Raji (cell line): ENCODE results near the gene ALKBH4.
A peak's percentile ranks its signal among the peaks of the same experiment; 100 is the strongest.

Source experiments
- POLR2A ChIP-seq: IDR thresholded peaks from 2 replicates; pipeline ENCODE4 v1.6.1; 2011; ENCODE audit warnings: low read depth, low read length, control low read depth; ENCODE audit not compliant: insufficient read depth

The ALKBH4 gene

DNA sequence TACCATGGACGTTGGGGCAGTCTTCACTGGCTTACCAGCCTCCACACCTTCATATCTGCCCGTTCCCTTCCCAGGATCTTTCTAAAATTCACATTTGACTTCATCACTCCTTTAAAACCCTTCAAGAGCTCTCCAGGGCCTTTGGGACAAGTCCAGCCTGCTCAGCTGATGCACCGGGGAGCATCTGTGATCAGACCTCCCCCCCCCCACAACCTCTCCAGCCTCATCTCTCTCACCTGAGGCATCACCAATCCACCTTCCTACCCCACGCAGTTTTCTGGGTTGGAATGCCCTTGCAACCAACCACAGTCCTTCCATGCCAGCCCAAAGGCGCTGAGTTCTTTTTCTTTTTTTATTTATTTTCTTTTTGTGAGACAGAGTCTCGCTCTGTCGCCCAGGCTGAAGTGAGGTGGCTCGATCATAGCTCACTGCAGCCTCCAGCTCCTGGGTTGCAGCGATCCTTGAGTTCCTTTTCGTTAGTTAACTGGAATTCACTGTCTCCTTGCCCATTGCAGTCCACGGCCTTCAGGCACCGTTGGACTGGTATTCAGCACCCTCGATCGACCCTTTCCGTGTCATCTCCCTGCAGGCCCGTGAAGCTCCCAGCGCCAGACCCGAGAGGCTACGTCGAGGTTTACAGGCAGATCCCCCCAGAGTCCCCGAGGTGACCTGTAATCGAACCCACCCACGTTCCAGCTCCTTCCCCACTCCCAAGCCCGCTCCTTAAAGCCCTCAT lies 654 bp downstream of the ALKBH4 start:
- TF ChIP-seq POLR2A, result no peak

- TF ChIP-seq POLR2A, result no peak
Measured at GRCh38 chr7:102460467-102460866, 4.2 kb downstream of the ALKBH4 start.

DNA sequence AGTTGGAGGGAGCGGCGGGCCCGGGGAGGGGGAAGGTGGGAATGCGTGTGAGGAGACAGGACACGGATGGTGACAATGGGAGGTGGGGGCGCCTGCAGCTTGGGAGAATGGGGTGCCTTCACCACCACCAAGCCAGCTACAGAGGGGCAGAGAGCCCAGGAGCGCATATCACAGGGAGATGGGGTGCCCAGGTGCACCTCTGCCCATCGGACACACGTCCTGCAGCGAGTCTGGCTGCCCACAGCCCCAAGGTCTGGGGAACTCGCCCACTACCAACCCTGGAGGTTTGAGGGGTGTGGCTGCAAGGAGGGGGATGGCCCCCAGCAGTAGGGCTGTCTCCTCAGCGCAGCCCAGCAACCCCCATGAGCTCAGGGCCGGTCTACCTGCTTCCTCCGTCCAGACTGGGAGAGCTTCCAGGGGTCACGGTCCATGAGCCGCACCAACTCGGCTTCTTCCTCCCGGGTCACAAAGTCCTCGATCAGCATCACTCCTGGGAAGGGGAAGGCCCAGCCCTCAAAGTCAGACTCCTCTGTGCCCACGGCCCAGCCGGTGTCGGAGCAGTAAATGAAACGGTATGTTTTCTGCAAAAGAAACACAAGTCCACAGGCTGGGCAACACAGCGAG lies 5.3 kb downstream of the ALKBH4 start:
- TF ChIP-seq POLR2A, result no peak

DNA sequence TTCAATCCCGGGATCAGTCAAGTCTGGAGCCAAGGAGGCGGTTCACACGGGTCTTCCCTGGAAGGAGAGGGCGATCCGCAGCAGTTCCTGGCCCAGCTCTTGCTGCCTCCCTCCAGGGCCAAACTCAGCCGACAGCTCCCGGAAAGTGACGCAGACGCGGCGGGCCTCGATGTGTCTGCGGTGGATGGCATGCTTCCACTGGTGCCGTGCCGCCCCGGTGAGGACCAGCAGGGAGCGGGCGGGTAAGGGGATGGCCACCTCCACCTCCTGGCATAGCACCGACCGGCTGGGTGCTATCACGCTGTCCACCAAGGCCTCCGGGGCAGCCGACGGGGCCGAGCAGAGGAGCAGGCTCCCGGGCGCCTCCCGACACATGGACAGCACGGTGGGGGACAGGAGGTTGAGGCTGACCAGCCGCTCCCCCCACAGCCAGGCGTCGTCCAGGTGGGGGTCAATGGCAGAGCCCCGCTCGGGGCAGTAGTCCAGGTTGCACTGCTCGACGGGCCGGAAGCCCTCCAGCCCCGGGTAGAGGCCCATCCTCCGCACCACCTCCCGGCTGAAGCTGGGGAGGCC lies 7.2 kb downstream of the ALKBH4 start:
- no peak for TF ChIP-seq POLR2A

GRCh38 chr7:102456327-102456726 lies 8.3 kb downstream of the ALKBH4 start:
- TF ChIP-seq POLR2A, result no peak

- TF ChIP-seq POLR2A, result no peak
Measured at GRCh38 chr7:102455596-102455995, 9.1 kb downstream of the ALKBH4 start.

GRCh38 chr7:102454468-102454867 lies 10.2 kb downstream of the ALKBH4 start:
- peak; percentile 32; the same call in 1 of the 2 replicates for TF ChIP-seq POLR2A

DNA sequence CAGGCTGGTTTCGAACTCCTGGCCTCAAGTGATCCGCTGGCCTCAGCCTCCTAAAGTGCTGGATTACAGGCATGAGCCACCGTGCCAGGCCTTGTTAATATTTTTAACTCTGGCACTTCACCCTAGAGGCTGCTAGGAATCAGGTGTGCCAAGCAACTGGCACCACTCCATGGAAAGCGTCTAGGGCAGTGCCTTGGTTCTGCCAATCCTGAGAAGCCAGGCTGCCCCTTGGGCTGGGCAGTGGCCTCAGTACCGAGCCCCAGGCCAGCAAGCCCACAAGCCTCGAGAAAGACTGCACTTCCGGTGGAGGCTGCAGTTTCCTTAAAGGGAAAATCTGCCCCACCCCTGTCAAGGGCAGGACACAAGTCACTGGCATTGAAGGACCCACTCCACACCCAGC lies 11.3 kb downstream of the ALKBH4 start:
- no peak for TF ChIP-seq POLR2A

DNA sequence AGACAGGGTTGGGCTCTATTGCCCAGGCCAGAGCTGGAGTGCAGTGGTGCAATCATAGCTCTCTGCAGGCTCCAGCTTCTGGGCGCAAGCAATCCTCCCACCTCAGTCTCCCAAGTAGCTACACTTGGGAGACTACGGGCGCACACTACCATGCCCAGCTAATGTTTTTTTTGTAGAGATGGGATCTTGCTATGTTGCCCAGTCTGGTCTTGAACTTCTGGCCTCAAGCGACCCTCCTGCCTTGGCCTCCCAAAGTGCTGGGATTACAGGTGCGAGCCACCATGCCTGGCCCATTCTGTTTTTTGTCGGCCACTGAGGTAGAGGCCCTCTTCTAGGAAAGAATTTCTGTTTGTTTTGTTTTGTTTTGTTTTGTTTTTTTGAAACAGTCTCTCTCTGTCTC lies 12.2 kb downstream of the ALKBH4 start:
- no peak for TF ChIP-seq POLR2A

- TF ChIP-seq POLR2A, result no peak; the same call in 1 of the 2 replicates
Measured at GRCh38 chr7:102451371-102452054, 13.2 kb downstream of the ALKBH4 start.

- 0 out of 2 replicates have a peak, but pooled peaks have one; percentile 26 for TF ChIP-seq POLR2A
Measured at GRCh38 chr7:102450242-102450641, 14.4 kb downstream of the ALKBH4 start.

DNA sequence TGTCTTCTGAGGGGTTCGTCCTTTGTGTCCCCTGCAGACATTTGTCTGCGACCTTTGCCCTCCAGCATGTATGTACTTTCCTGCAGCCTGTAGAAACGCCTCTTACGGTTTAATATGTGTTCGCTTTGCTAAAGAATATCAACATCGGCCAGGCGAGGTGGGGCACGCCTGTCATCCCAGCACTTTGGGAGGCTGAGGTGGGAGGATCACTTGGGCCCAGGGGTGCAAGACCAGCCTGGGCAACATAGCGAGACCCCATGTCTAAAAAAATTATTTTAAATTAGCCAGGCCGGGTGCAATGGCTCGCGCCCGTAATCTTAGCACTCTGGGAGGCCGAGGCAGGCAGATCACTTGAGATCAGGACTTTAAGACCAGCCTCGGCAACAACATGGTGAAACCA lies 15.5 kb downstream of the ALKBH4 start:
- no peak for TF ChIP-seq POLR2A

DNA sequence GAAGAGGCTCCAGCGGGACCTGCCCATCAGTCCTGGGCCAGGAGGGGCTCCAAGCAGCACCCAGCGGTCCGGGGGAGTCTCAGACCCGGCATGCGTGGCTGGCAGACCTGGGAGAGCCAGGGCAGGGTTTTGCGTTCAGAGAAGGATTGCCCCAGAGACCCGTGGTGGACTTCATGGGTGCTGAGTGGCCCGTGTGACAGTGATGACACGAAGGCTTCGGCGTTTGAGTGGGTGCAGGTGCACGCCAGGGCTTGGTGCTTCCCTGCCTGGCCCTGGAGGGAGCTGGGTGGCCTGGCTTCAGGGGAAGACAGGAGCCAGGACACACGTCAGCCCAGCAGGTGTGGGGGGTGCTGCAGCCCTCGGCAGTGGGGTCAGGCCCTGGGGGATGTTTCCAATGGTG lies 17.4 kb downstream of the ALKBH4 start:
- TF ChIP-seq POLR2A, result no peak

GRCh38 chr7:102446387-102447156 lies 18.1 kb downstream of the ALKBH4 start:
- no peak for TF ChIP-seq POLR2A

GRCh38 chr7:102445674-102446071 lies 19.0 kb downstream of the ALKBH4 start:
- no peak for TF ChIP-seq POLR2A
